GM03348 (cell line): Measurements from ENCODE around the gene KLHL20.
"Not testable (repeated sequence)": the region's sequence is repeated elsewhere in the genome, so short reads cannot be mapped to it uniquely, and the experiment has no call there.

Experiments
- DNase-seq: peaks from one replicate; pipeline ENCODE4 v3.0.0; 2012; ENCODE audit warnings: low spot score

Gene KLHL20, protein sequence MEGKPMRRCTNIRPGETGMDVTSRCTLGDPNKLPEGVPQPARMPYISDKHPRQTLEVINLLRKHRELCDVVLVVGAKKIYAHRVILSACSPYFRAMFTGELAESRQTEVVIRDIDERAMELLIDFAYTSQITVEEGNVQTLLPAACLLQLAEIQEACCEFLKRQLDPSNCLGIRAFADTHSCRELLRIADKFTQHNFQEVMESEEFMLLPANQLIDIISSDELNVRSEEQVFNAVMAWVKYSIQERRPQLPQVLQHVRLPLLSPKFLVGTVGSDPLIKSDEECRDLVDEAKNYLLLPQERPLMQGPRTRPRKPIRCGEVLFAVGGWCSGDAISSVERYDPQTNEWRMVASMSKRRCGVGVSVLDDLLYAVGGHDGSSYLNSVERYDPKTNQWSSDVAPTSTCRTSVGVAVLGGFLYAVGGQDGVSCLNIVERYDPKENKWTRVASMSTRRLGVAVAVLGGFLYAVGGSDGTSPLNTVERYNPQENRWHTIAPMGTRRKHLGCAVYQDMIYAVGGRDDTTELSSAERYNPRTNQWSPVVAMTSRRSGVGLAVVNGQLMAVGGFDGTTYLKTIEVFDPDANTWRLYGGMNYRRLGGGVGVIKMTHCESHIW

DNA sequence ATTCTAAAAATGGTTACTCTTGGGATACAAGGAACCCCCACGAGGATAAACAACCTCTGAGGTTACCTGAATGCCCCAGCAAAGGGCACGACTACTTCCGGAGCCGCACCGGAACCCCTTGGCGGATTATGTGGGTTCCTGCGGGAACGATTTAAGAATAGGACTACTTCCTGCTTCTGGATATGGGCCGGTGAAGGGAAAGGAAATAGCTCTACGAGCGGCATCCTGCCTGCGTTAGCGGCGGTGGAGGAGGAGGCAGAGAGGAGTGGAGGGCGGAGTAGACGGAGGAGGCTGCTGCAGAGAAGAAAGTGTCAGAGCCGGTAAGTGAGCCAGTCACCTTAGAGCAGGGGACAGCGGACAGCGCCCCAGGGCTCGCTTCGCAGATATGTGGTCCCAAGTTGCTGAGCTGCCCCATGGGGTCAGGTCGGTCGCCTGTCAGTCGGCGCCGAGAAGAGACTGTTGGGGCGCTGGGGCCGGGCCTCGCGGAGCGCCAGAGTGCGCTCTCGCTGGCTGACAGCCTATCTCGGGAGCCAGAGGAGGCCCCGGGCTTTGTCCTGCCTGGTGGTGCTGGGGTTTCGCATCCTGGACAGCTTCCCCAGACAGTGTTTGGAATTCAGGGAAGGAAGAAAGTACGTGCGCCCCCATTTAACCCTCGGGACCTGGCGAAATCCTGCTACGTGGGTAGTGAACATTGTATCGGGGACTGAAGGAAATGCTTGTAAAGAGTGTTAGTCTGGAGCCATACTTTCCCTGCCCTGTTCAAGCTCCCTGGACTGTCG, at the start of gene KLHL20:
TSS of gene KLHL20 (plus strand) at position 223 of the 779 bp plus-strand sequence. CDS start 1,063 bp downstream, outside the sequence.
- peak; percentile 93 for DNase-seq

DNA sequence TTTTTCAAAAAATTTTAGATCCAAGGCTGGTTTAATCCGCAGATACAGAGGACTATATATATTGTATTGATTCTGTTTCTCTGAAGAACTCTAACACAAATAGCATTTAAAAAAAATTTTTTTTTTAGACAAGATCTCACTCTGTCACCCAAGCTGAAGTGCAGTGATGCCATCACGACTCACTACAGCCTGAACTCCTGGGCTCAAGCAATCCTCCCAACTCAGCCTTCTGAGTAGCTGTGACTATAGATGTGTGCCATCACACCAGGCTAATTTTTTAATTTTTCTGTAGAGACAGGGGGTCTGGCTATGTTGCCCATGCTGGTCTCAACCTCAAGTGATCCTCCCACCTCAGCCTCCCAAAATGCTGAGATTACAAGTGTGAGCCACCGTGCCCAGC, 48.1 kb upstream of the KLHL20 start:
- DNase-seq, result no peak

DNA sequence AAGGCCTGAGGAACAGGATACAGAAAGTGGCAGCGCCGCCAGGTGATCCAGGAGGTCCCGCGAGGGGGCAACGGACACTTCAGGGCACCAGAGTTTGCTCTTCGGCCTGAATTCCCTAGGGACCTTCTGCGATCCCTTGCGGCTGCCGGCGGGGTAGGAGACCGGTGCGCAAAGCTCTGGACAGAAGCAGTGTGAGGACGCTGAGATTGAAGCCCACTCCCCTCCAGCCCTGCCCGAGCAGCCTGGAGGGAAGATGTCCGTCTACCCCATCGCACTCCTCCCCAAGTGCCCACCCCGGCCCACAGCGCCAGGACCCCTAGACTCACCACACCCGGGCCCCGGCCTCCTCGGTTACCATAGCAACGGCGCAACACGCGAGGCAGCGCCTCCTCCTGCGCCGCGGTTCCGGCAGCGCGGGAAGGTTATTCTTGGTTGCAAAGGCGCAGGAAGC, 45.3 kb upstream of the KLHL20 start, which contains the start of gene ANKRD45:
TSS of gene ANKRD45 (minus strand) at position 361 of the 451 bp plus-strand sequence. CDS start 10,433 bp downstream, outside the sequence.
- peak; percentile 24 for DNase-seq

DNA sequence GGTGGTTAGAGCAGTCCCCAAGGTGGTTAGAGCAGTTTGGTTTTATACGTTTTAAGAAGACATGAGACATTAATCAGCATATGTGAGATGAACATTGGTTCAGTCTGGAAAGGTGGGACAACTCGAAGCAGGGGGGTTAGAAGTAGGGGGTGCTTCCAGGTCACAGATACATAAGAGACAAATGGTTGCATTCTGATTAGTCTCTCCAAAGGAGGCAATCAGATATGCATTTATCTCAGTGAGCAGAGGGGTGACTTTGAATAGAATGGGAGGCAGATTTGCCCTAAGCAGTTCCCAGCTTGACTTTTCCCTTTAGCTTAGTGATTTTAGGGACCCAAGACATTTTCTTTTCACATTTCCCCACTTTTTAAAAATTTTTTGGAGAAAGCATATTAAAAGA, 40.3 kb upstream of the KLHL20 start:
- not testable (repeated sequence) for DNase-seq

DNA sequence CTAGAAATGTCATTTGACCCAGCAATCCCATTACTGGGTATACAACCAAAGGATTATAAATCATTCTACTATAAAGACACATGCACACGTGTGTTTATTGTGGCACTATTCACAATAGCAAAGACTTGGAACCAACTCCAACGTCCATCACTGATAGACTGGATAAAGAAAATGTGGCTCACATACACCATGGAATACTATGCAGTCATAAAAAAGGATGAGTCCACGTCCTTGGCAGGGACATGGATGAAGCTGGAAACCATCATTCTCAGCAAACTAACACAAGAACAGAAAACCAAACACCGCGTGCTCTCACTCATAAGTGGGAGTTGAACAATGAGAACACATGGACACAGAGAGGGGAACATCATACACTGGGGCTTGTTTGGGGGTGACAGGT, 34.6 kb upstream of the KLHL20 start:
- not testable (repeated sequence) for DNase-seq

DNA sequence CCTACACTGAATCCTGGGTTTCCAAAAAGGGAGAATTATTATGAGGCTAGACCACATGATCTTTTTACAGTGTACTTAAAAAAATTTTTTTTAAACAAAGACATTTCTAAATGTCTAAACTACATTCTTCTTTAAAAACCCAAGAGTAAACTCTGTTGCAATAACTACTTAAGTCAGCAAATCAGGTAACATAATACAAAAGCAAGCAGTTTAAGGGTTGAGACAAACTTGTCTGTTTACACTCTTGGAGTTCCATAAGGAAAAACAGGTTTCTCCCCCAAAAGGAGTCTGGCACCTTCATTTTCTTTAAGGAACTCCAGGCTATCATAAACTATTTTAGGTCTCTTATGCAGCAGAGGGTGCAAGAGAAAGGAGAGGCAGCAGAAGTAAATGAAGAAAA, 32.6 kb upstream of the KLHL20 start:
- no peak for DNase-seq

DNA sequence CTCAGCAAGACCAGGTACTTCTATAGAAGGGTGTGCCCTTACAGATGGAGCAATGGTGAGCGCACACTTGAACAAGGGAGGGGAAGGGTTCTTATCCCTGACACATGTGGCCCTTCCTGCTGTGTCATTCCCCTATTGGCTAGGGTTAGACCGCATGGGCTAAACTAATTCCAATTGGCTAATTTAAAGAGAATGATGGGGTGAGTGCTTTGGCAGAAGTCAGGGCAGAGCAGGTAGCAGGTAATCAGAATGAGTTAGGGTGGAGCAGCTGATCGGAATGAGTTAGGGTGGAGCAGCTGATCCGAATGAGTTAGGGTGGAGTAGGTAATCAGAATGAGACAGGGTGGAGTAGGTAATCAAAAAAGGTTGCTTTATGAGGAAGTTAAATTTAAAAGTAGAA, 30.9 kb upstream of the KLHL20 start:
- not testable (repeated sequence) for DNase-seq

DNA sequence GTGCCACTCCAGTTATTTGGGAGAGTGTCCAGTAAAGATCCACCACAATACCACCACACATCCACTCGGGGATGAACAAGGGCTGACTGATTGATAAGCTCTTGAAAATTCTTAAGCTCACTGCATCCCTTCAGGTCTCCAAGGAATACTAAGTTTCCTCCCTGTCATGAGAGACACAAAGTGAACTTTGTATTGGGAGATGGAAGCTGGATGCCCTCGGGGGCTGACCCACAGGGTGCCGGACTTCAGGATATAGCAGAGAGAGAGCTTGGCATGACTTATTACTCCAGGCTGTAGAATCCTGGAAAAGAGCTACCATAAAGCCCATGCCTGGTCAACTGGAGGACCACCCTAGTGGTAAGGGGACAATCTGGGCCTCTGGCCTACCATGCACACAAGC, 29.7 kb upstream of the KLHL20 start:
- DNase-seq, result not testable (repeated sequence)

DNA sequence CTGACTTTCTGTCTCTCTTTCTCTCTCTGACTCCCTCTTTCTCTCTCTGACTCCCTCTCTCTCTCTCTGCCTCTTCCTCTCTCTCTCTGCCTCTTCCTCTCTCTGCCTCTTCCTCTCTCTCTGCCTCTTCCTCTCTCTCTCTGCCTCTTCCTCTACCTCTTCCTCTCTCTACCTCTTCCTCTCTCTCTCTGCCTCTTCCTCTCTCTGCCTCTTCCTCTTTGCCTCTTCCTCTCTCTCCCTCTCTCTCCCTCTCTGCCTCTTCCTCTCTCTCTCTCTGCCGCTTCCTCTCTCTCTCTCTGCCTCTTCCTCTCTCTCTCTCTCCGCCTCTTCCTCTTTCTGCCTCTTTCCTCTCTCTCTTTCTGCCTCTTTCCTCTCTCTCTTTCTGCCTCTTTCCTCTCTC, 26.5 kb upstream of the KLHL20 start:
- DNase-seq, result no peak

DNA sequence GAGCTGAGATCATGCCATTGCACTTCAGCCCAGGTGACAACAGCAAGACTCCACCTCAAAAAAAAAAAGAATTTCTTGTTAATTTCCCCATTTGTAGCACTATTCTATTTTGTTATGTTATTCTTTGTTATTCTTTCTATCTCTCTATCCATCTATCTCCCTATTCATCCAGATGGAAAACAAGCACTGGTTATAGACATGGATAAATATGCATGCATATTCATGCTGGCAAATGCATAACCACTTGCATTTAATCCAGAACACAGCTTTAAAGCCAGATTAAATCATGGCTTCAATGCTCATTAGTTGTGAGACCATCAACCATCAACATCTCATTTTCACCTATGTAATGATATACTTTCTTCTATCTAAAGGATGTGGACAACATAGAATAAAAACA, 21.5 kb upstream of the KLHL20 start:
- DNase-seq, result no peak

DNA sequence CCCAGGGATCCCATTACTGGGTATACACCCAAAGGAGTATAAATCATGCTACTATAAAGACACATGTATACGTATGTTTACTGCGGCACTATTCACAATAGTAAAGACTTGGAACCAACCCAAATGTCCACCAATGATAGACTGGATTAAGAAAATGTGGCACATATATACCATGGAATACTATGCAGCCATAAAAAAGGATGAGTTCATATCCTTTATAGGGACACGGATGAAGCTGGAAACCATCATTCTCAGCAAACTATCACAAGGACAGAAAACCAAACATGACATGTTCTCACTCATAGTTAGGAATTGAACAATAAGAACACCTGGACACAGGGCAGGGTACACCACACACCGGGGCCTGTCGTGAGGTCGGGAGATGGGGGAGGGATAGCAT, 13.5 kb upstream of the KLHL20 start:
- DNase-seq, result not testable (repeated sequence)

DNA sequence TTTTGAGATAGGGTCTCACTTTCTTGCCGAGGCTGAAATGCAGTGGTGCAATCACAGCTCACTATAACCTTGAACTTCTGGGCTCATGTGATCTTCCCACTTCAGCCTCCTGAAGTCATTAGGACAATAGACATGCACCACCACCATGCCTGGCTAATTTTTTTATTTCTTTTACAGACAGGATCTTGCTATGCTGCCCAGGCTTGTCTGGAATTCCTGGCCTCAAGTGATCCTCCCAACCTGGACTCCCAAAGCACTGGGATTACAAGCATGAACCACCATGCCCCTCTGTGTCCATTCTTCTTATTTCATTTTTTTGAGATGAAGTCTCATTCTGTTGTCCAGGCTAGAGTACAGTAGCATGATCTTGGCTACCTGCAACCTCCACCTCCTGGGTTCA, 12.0 kb upstream of the KLHL20 start:
- DNase-seq, result no peak

DNA sequence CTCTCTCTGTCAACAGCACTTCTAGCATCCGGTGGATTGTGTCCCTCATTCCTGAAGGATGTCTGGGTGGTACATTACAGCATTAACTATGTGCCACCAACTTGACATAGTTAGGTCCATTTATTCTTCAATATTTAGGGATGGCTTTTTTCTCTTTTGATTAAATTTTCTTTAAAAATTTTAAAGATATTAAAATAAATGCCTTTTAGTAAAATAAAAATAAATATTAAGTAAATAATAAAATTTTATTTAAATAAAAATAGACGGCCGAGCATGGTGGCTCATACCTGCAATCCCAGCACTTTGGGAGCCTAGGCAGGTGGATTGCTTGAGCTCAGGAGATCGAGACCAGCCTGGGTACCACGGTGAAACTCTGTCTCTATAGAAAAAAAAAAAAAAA, 9.7 kb upstream of the KLHL20 start:
- DNase-seq, result no peak

DNA sequence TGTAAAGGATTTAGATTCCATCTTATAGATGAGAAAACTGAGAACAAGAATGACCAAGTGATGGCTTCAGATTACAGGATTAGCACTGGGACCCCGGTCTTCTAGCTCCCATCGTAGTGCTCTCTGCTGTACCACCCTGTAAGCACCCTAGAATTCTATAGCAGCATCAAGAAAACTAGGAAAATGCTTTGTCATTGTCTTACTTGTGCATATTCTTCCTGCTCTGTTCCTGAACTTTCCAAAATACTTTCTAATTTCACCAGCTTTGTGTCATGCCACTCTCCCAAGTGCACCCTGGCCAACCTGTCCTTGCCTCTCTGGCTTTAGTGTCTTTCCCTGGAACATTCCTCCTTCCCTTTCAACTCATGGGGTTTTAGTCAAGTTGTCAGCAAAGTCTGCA, 6.0 kb upstream of the KLHL20 start:
- DNase-seq, result no peak

DNA sequence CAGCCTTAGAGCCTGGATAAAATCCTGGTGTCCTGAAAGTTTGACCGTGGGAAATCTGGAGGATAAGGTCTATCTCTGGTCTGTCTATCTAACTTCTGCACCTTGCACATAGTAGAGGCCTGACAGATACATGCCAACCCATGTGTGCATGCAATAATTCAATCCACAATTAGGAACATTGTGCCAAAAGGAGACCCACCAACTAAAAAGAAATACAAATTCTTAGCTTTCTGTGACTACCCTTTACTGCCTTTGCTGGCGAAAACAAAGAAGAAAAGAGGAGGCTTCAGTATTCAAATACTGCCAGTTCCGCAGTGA, 381 bp upstream of the KLHL20 start:
- no peak for DNase-seq

DNA sequence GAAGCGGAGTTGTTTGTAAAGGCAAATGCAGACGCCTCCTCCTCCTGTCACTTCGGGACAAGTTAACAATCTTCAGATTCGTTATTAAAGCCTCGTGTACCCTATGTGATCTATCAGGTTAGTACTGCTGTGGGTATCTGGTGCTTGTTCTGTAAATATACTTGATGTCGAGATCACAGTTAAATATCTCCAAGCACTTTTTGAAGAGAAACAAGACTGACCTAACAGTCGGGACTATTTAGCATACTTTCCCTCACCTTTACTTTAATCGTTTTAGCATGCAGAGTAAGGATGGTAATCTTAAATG, 710 bp downstream of the KLHL20 start:
- no peak for DNase-seq

DNA sequence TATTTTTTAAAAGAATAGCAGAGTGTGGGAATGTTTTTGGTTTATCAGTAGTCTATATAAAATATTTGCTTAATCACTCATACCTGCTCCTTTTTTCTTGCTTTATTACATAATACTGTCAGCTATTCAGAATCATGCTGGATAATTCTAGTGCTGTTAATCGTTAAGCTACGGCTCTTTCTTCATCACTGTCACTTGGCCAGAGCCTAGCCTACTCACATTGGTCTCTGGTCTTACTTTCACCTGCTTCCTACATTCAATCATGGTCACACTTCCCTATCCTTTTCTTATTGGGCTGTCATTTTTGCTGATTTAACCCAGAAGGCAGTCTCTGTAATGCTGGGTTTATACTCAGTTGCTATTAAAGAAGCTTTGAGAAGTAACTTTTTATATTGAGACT, 2.5 kb downstream of the KLHL20 start:
- DNase-seq, result no peak

DNA sequence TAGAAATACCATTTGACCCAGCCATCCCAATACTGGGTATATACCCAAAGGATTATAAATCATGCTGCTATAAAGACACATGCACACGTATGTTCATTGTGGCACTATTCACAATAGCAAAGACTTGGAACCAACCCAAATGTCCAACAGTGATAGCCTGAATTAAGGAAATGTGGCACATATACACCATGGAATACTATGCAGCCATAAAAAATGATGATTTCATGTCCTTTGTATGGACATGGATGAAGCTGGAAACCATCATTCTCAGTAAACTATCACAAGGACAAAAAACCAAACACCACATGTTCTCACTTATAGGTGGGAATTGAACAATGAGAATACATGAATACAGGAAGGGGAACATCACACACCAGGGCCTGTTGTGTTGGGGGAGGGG, 16.6 kb downstream of the KLHL20 start:
- DNase-seq, result not testable (repeated sequence)

DNA sequence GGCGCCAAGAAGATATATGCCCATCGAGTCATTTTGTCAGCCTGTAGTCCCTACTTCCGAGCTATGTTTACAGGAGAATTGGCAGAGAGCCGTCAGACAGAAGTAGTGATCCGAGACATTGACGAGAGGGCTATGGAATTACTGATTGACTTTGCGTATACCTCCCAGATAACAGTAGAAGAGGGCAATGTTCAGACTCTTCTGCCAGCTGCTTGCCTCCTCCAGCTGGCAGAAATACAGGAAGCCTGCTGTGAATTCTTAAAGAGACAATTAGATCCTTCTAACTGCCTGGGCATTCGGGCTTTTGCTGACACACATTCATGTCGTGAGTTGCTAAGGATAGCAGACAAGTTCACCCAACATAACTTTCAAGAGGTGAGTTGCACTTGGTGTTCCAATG, 19.1 kb downstream of the KLHL20 start:
- no peak for DNase-seq

DNA sequence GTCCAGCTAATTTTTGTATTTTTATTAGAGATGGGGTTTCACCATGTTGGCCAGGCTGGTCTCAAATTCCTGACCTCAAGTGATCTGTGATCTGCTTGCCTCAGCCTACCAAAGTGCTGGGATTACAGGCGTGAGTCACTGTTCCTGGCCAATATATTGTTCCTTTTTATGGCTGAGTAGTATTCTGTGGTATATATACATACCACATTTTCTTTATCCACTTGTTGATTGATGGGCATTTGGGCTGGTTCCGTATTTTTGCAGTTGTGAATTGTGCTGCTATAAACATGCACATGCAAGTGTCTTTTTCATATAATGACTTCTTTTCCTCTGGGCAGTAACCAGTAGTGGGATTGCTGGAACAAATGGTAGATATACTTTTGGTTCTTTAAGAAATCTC, 21.3 kb downstream of the KLHL20 start:
- not testable (repeated sequence) for DNase-seq

DNA sequence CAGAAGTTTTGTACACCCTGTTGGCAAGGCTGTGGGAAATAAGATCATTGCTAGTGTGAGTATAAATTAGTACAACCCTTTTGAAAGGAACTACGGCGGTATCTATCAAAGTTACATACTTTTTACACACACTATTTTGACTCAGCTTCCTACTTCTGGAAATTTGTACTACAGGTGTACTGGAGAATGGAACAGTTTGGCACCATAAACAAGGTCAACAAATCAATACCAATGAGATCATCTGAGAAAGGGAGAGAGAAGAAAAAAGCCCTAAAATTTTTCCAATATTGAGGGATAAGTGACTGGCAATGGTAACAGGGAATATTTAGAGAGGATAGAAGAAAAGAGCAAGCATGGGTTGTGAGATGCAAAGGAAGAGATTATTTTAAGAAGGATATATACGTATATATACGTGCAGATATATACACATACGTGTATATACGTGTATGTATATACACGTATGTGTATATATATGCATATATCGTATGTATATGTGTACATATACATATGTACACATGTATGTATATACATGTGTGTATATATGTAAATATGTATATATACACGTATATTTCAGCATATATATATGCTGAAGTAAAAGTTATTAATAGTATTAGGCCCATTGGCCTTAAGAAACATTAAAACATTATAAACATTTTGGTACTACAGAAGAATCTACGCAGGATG, 27.6 kb downstream of the KLHL20 start:
- DNase-seq, result no peak

DNA sequence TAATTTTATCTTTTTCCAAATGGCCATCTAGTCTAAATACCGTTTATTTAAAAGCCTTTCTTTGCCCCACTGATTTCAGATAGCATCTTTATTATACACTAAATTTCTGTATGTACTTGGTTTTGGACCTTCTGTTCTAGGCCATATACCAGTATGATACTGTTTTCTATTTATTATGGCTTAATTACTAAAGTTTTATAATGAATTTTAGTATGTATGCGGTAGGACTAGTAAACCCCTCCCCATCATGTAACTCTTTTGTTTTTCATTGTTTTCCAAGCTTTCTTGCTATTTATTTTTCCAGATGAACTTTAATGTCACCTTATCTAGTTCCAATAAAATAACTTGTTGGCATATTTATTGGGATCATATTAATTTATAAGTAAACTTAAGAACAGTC, 29.9 kb downstream of the KLHL20 start:
- DNase-seq, result no peak

DNA sequence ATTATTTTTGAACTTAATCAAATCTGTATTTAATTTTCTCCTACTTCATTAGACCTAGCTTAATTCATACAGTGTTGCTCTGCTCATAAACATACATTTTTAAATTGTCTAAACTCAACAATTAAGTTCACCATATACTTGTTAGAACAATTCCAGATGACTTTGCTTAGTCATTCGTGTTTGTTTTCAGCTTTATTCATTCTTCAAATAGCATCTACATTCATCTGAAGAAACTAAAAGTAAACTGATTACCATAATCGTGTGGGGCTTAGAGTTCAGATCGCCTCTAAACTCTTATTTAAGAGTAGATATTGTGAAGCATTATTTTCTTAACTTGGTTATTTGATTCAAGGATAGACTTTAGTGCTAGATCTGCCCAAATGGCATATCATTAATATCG, 34.4 kb downstream of the KLHL20 start:
- DNase-seq, result no peak
